VCaP (cell line): ENCODE data around the gene FBXO9.

ENCODE experiments used
- H3K27ac ChIP-seq: fragments of 450-650 bp; 2 replicates; pipeline ENCODE4 v1.5.1; 2017
- TF ChIP-seq, protein P1 (sequence below): fragments of 450-650 bp; conservative IDR thresholded peaks from 2 replicates; pipeline ENCODE4 v1.5.1; 2017; ENCODE audit warnings: mild to moderate bottlenecking, moderate library complexity

The FBXO9 gene

DNA sequence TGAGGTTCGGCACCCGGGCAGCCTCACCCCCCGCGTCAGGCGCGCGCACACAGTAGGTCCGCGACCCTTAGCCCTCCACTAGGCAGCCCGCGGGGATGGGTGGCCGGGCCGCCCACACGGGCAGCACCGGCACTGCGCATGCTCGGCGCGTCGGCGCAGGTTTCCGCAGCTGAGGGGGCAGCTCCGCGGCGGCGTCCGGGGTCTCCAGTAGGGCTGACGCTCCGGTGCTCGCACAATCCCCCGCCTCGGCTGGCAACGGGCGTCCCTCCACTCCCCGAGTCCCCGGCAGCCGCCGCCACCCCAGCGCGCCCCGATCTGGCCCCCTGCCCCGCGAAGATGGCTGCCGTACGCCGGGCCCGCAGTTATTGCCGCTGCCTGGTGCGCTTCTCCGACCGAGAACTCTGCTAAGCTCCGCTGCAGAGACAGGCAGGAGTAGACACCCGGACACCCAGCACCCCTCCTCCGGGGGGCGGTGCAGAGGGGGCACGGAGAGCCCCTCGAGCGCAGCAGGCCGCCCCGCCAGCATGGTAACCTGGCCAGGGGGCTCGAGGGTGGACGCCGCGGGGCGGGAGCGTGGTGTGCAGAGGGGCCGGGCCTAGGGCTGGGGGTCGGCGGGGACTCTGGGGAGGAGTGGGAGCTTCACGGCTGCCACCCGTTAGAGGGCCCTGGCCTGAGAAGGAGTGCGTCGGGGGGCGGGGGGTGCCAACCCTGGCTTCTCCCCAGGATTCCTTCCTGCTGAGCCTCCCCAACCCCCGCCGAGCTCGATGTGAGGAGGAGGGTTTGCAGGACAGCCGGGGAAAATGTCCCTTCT is at the start of gene FBXO9:
Gene FBXO9 (plus strand): TSS at position 139 of the 811 bp plus-strand sequence. CDS start 386 bp downstream, at position 525.
- TF ChIP-seq, protein P1, sequence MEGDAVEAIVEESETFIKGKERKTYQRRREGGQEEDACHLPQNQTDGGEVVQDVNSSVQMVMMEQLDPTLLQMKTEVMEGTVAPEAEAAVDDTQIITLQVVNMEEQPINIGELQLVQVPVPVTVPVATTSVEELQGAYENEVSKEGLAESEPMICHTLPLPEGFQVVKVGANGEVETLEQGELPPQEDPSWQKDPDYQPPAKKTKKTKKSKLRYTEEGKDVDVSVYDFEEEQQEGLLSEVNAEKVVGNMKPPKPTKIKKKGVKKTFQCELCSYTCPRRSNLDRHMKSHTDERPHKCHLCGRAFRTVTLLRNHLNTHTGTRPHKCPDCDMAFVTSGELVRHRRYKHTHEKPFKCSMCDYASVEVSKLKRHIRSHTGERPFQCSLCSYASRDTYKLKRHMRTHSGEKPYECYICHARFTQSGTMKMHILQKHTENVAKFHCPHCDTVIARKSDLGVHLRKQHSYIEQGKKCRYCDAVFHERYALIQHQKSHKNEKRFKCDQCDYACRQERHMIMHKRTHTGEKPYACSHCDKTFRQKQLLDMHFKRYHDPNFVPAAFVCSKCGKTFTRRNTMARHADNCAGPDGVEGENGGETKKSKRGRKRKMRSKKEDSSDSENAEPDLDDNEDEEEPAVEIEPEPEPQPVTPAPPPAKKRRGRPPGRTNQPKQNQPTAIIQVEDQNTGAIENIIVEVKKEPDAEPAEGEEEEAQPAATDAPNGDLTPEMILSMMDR = no peak
- H3K27ac ChIP-seq = peak within 1 kb of the TSS; percentile 91

DNA sequence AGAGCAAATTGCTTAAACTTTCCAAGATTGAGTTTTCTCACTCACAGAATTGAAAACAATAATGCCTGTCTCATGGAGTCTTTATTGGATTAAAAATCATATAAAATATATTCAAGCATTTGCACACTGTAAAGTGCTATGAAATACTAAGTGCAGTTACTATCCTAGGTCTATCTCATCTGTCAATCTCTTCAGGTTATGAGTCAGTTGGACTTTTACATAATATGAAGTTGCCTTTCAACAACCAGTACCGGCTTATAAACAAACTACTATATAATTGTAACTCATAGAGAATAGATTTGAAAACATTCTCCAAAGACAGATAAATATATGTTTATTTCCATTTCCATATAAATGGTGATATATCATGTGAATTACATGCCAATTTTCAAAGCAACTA is 49.7 kb upstream of the FBXO9 start:
- no peak overlapping the region for H3K27ac ChIP-seq
- TF ChIP-seq, protein P1 = no peak

DNA sequence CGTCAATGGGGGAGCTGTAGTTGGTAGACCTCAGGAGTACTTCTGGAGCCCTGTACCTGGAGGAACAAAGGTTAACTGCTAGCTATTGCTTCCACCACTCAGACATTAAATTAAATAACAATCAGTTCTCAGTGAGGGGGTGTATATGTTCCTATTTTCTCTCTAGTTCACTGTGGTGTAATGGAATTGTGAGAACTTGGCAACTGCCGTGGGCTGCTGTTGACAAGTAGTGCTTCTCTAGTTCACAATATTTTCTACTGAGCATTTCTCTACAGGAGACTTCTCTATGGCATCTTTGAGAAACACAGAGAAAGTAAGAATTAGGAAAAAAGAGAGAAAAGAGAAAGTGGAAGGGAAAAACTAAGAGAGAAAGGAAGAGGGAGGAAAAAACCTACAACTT is 46.8 kb upstream of the FBXO9 start:
- TF ChIP-seq, protein P1 = no peak

DNA sequence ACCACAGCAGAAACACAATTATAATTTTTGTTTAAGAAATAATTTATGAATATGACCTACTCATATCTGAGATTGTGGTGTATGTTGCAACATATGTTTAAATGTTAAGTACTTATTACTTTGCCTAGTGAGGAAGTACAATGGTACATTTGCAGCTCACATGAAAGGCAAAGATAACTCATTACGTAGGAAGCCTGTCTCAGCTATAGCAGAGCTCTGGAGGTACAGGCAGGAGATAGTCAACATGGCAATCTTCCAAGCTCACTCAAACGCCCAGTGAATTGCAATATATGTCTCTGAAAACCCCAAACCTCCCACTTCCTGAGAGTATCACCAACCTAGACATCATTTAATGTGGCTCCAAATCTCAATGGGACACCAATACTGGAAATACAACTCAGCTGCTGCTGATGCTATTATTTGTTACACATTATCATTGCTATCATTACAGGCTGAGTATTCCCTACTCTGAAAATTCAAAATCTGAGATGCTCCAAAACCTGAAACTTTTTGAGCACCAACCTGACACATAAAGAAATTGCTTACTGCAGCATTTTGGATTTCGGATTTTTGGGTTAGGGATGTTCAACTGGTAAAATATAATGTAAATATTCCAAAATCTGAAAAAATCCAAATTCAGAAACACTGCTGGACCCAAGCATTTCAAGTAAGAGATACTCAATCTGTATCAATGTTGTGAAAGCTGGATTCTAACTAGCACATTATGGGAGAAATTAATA is 45.0 kb upstream of the FBXO9 start:
- no peak overlapping the region for H3K27ac ChIP-seq
- TF ChIP-seq, protein P1 = no peak

More for the DNA sequence above, 46.8 kb upstream of the FBXO9 start:
- H3K27ac ChIP-seq = no peak overlapping the region

DNA sequence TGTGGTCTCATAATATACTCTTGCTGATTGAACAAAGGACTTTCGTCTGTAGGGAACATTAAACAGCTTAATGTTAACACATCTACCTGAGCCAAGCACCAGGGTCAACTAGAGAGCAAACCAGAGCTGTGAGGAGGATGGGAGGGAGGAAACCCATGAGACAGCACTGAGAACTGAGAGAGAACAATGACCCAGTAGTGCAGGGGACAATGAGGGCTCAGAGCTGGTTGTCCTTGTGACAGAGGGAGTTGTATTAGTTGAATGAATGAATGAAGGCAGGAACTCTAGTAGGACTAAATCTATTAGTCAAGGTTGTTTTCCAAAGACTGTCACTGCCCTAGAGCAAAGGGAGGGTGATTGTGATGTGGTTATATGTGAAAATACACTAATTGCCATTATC is 41.9 kb upstream of the FBXO9 start:
- no peak overlapping the region for H3K27ac ChIP-seq
- TF ChIP-seq, protein P1 = no peak

DNA sequence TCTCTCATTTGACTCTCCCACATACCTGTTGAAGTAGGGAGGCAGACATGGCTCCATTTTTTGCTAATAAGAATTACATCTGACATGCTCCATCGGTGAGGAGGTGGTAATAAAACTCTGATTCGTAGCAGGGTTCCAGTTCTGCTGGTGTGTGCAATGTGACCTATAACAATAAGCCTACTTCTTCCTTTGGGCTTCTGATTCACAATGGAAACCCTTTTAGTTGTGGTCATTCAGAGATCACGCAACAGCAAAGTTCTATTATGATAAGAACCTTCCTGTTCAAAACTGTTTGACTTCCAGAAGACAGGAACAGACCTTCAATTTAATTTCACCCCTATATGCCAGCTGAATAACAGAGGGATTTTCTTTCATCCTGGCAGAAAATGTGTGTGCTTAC is 38.7 kb upstream of the FBXO9 start:
- no peak overlapping the region for H3K27ac ChIP-seq

DNA sequence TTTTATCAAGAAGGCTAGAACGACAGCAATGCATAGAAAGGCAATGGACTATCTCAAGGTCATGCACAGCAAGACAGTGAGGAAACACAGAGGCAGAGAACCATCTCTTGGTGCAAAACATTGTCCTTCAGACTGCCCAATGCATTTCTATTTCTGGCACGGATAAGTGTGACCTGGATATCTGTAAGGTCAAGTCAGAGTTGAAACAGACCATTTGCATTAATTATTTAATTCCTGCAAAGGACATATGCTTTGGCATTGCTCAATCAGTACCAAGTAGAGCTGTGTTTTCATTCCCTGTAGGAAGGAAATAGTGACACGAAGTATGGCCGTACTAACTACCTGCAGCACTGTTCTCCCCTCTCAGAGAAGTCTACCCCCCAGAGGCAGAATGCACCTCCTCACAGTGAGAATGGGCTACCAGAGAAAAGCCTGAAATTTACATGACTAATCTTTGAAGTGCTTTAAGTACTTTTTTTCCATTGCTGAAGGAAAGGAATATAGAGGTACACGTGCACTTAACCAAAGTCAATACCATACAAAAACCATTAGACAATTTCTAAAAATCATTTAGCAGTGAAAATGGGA is 38.0 kb upstream of the FBXO9 start:
- no peak overlapping the region for H3K27ac ChIP-seq
- TF ChIP-seq, protein P1 = no peak

More for the DNA sequence above, 38.7 kb upstream of the FBXO9 start:
- TF ChIP-seq, protein P1 = no peak
